Ishikawa (cell line): ENCODE measurements around the gene ELP4.

Experiments used
- CEBPB ChIP-seq: IDR thresholded peaks from 2 replicates; pipeline ENCODE4 v1.6.1; 2012
- CREB1 ChIP-seq: IDR thresholded peaks from 2 replicates; pipeline ENCODE4 v1.6.1; 2012; ENCODE audit warnings: low read depth
- EGR1 ChIP-seq: IDR thresholded peaks from 2 replicates; pipeline ENCODE4 v1.6.1; 2012
- EP300 ChIP-seq: IDR thresholded peaks from 2 replicates; pipeline ENCODE4 v1.6.1; 2012; ENCODE audit warnings: borderline replicate concordance
- FOXM1 ChIP-seq: IDR thresholded peaks from 2 replicates; pipeline ENCODE4 v1.6.1; 2012; ENCODE audit warnings: low read depth, borderline replicate concordance
- MAX ChIP-seq: IDR thresholded peaks from 2 replicates; pipeline ENCODE4 v1.6.1; 2012
- NFIC ChIP-seq: IDR thresholded peaks from 2 replicates; pipeline ENCODE4 v1.6.1; 2012
- RAD21 ChIP-seq: IDR thresholded peaks from 2 replicates; pipeline ENCODE4 v1.6.1; 2012; ENCODE audit warnings: low read depth
- REST ChIP-seq: IDR thresholded peaks from 2 replicates; pipeline ENCODE4 v1.6.1; 2012; ENCODE audit warnings: low read depth, mild to moderate bottlenecking
- TAF1 ChIP-seq: IDR thresholded peaks from 2 replicates; pipeline ENCODE4 v1.6.1; 2012; ENCODE audit warnings: low read depth, mild to moderate bottlenecking
- TCF12 ChIP-seq: IDR thresholded peaks from 2 replicates; pipeline ENCODE4 v1.6.1; 2012; ENCODE audit warnings: low read depth
- TEAD4 ChIP-seq: IDR thresholded peaks from 2 replicates; pipeline ENCODE4 v1.6.1; 2012
- USF1 ChIP-seq: IDR thresholded peaks from 2 replicates; pipeline ENCODE4 v1.6.1; 2012
- YY1 ChIP-seq: IDR thresholded peaks from 2 replicates; pipeline ENCODE4 v1.6.1; 2012; ENCODE audit warnings: low read depth
- ZBTB7A ChIP-seq: IDR thresholded peaks from 2 replicates; pipeline ENCODE4 v1.6.1; 2012; ENCODE audit warnings: low read depth

Gene ELP4

GRCh38 chr11:31809541-31809856 lies 299.9 kb downstream of the ELP4 start:
- no peak for TF ChIP-seq CREB1
- TF ChIP-seq YY1: no peak
- TF ChIP-seq EGR1: no peak
- no peak for TF ChIP-seq TCF12
- TF ChIP-seq FOXM1: no peak
- TF ChIP-seq NFIC: no peak
- TF ChIP-seq MAX: no peak
- no peak for TF ChIP-seq ZBTB7A
- no peak for TF ChIP-seq TEAD4
- TF ChIP-seq EP300: no peak
- no peak for TF ChIP-seq TAF1
- no peak for TF ChIP-seq USF1
- TF ChIP-seq REST: no peak
- TF ChIP-seq RAD21: no peak
- TF ChIP-seq CEBPB: no peak

- TF ChIP-seq TEAD4 (0 out of 2 replicates have a peak, but pooled peaks have one; percentile 10), MAX (peak; percentile 39), TAF1 (no peak; the same call in 1 of the 2 replicates), YY1 (0 out of 2 replicates have a peak, but pooled peaks have one; percentile 11), TCF12 (peak; percentile 42; the same call in 1 of the 2 replicates)
These were observed 300.6 kb downstream of the ELP4 start for GRCh38 chr11:31809857-31810778.

- TF ChIP-seq NFIC (no peak), REST (no peak), TCF12 (no peak), EGR1 (no peak), TAF1 (peak; percentile 63), CREB1 (peak; percentile 43; the same call in 1 of the 2 replicates), ZBTB7A (peak; percentile 86; the same call in 1 of the 2 replicates), USF1 (no peak), MAX (peak; percentile 92), EP300 (no peak; the same call in 1 of the 2 replicates), RAD21 (no peak), CEBPB (peak; percentile 5; the same call in 1 of the 2 replicates), YY1 (no peak), FOXM1 (peak; percentile 89), TEAD4 (0 out of 2 replicates have a peak, but pooled peaks have one; percentile 7)
These were observed 301.4 kb downstream of the ELP4 start, which contains the start of gene PAX6 for GRCh38 chr11:31810779-31811647. PAX6 (minus strand) TSS chr11:31811322; CDS start chr11:31806411, 4,911 bp downstream.

GRCh38 chr11:31812383-31813381 lies 303.1 kb downstream of the ELP4 start:
- TF ChIP-seq CREB1 (no peak), TEAD4 (no peak), EP300 (no peak), YY1 (no peak), ZBTB7A (no peak), MAX (no peak), FOXM1 (no peak), RAD21 (no peak), EGR1 (no peak), USF1 (no peak), TCF12 (no peak), NFIC (no peak), CEBPB (no peak), REST (no peak), TAF1 (no peak)
